ENCODE data around the gene RB1.

- no peak for TF ChIP-seq EZH2 (IDR thresholded peaks at IDR 0.05)
- TF ChIP-seq POLR2AphosphoS5 (IDR thresholded peaks at IDR 0.05; ENCODE audit: borderline replicate concordance, low read depth, low read length), result no peak
- no peak for TF ChIP-seq FOXP2 (optimal IDR thresholded peaks at IDR 0.05; ENCODE audit: control extremely low read depth, extremely low read length, insufficient read depth)
Observed at GRCh38 chr13:48398450-48399095, 95.0 kb downstream of the RB1 start.

All from SK-N-MC (cell line).